Adrenal gland (tissue), 12 donors: ENCODE data around the gene CDC42BPG. TPM values are rescaled to one million over a fixed set of nuclear protein-coding genes. Genes with fewer than 3 reads are reported as not detected.

Experiments used
- DNase-seq, 7 donors: peaks; one replicate each; pipeline ENCODE4 v3.0.0-alpha.2; 2019 to 2020
- H3K27ac ChIP-seq, 5 donors: fragments of 200-600 bp; sonication (generic) in 4 of 5; 1 replicate in 3 of 5; 2 replicates in 2 of 5; pipeline versions ENCODE4 v1.5.1 to v1.8.0; 2016 to 2020; ENCODE audit warnings: mild to moderate bottlenecking in 1 of 5
- H3K27me3 ChIP-seq: fragments of 200-600 bp; 2 replicates; pipeline ENCODE4 v1.8.0; 2021
- H3K36me3 ChIP-seq, 2 donors: fragments of 200-600 bp; replicated peaks in 1 of 2; 1 replicate in 1 of 2; 2 replicates in 1 of 2; pipeline versions ENCODE4 v1.5.1 to v1.8.0; 2018 to 2022
- H3K4me1 ChIP-seq, 2 donors: fragments of 200-600 bp; replicated peaks in 1 of 2; 1 replicate in 1 of 2; 2 replicates in 1 of 2; pipeline versions ENCODE4 v1.5.1 to v1.8.0; 2018 to 2021
- H3K4me3 ChIP-seq, 4 donors: fragments of 200-600 bp; sonication (generic) in 3 of 4; one replicate each; pipeline ENCODE4 v1.5.1; 2016 to 2018
- H3K9me3 ChIP-seq, 3 donors: fragments of 200-600 bp; sonication (generic) in 1 of 3; replicated peaks in 1 of 3; 1 replicate in 2 of 3; 2 replicates in 1 of 3; pipeline versions ENCODE4 v1.5.1 to v1.8.0; 2016 to 2021
- POLR2A ChIP-seq, 2 donors: fragments of 450-650 bp; IDR thresholded peaks; one replicate each; pipeline ENCODE4 v1.6.1; 2017; ENCODE audit warnings: antibody characterized with exemption in 2 of 2, mild to moderate bottlenecking in 2 of 2, moderate library complexity in 1 of 2
- WGBS, 4 donors: extraction: QIAGEN DNeasy Blood & Tissue Kit in 2 of 4; methylation state at CpG; one replicate each; pipeline versions ENCODE4 v1.1.5 to v1.1.7; 2013 to 2017; 5-methylcytosine and 5-hydroxymethylcytosine counted together
- intact Hi-C, 2 donors: fragments of 100-400 bp; cut with DNase I; formaldehyde crosslinking; loops; one replicate each; pipeline versions ENCODE4 v1.14.1 to v1.15.0; 2022 to 2023
- polyA plus RNA-seq, 3 donors: library from polyadenylated mRNA; stranded (reverse); fragments of 200-250 nt in 2 of 3; fragments of 350-450 nt in 1 of 3; fragmentation: Illumina TruSeq in 1 of 3; extraction: RNeasy Lipid Tissue Mini Kit (QIAGEN cat#74804) in 1 of 3; gene quantifications; one replicate each; pipeline ENCODE4 v1.2.3, GENCODE V29; 2013 to 2014
- total RNA-seq, 9 donors: library from RNA; depleted of rRNA in 4 of 9; stranded (reverse); fragments of >200 nt in 4 of 9; fragments of 120-200 nt in 1 of 9; fragmentation: NEBNext Ultra II Directional in 1 of 9; extraction: Animal tissue kit (Norgen Biotek cat#: 25700) in 1 of 9; gene quantifications; one replicate each; pipeline versions ENCODE4 v1.1.0 to v1.2.4, GENCODE V29; 2013 to 2023
- TF ChIP-seq, protein P1 (sequence below), 6 experiments: fragments of 450-650 bp in 4 of 6; fragments of 200-600 bp in 2 of 6; sonication (generic) in 1 of 6; IDR thresholded peaks; 1 replicate in 5 of 6; 2 replicates in 1 of 6; pipeline versions ENCODE4 v1.5.1 to v1.8.0; 2016 to 2021; ENCODE audit warnings: antibody characterized with exemption in 6 of 6, mild to moderate bottlenecking in 2 of 6, moderate library complexity in 1 of 6
- donor health status: healthy with polysubstance abuse.
- donor health status: Bipolar disorder and iron deficiency.
- donor health status: DM: yes; HTN: yes; CAD: no.
- donor health status: DM: no; HTN: no; CAD: no.
- donor health status: DM: no; HTN: no; CAD: no.
- donor health status: DM: yes; HTN: yes; CAD: no.

Gene CDC42BPG
- total and polyA plus RNA-seq, 12 donors: 3.1 to 12.9 (median 6.7) TPM

DNA sequence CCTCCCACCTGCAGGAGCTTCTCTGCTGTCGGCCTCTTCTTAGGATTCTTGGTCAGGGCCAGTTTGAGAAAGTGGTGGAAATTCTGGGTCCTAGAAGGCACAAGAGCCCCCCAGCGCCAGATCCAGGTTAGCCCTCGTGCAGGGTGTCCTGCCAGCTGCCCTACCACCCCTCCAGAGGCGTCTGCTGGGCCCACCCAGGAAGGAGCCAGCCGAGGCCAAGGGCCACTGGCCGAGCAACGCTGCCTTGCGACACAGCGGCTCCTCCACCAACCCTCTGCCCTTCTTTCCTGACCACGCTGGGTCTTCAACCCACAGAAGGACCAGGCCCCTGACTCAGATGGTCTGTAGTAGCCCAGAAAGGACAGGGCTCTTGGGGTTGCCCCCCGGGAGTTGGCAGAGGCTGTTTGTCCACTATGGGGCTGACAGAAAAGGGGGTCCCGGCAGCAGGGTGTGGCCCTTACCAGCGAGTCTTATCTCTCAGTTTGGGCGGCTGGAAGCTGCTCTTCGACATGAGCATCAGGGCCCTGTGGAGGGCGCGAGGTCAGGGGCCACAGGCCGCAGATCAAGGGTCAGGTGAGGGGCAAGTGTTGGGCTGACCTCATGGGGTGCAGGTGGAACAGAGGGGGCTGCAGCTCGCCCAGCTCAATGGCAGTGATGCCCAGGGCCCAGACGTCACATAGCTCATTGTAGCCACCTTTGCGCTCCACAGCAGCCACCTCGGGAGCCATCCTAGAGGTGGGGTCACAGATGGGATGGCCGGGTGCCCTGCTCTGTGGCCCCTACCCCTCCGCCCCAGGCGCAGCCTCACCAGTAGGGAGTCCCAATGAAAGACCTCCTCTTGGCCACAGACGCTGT is 43.9 kb downstream of the CDC42BPG start:
- no peak for TF ChIP-seq POLR2A (IDR thresholded peaks at IDR 0.05)
- TF ChIP-seq, protein P1, sequence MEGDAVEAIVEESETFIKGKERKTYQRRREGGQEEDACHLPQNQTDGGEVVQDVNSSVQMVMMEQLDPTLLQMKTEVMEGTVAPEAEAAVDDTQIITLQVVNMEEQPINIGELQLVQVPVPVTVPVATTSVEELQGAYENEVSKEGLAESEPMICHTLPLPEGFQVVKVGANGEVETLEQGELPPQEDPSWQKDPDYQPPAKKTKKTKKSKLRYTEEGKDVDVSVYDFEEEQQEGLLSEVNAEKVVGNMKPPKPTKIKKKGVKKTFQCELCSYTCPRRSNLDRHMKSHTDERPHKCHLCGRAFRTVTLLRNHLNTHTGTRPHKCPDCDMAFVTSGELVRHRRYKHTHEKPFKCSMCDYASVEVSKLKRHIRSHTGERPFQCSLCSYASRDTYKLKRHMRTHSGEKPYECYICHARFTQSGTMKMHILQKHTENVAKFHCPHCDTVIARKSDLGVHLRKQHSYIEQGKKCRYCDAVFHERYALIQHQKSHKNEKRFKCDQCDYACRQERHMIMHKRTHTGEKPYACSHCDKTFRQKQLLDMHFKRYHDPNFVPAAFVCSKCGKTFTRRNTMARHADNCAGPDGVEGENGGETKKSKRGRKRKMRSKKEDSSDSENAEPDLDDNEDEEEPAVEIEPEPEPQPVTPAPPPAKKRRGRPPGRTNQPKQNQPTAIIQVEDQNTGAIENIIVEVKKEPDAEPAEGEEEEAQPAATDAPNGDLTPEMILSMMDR (IDR thresholded peaks at IDR 0.05): no peak
- Histone ChIP-seq H3K4me1 (peaks cover 18 to 26% of the 10 kb centered on the region in 2 donors), H3K4me3 (no peak overlapping the region), H3K9me3 (no peaks in the 10 kb centered on the region), H3K27ac (no peak overlapping the region), H3K27me3 (no peaks in the 10 kb centered on the region), H3K36me3 (peaks cover 0 to 20% of the 10 kb centered on the region in 2 donors)
- intact Hi-C loops: no loop called here
- no peak for DNase-seq
- WGBS, 4 donors: 82 to 87% (median 83%) methylated on average over 14 to 26 of the region's 26 CpGs

DNA sequence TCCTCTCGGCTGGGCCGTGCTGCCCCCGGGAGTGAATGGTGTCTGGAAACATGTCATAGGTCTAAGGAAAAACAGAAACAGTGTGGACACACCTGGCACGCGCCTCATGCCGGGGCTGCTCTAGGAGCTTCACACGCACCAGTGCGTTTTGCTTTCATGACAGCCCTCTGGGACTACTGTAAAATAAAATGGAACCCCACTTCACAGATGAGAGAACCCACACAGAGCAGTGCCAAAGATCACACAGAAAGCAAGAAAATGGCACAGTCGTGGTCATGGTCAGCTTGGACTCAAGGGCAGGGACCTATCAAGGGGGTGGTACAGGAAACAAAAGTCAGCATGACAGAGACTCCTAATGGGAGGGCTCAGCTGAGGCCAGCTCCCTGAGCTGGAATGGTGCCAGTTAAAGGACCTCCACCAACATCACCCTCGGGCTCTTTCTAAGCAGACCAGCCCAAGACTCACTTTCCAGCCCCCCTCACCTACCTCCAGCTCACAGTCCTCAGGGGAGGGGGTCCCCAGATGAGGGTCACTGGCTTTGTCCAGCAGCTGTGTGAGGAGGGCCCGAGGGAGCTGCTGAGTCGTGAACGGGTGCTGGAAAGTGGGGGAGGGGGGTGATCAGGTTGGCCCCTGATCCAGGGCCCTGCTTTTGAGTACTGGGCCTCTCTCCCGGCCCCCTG is 44.7 kb downstream of the CDC42BPG start:
- TF ChIP-seq POLR2A (IDR thresholded peaks at IDR 0.05): no peak
- TF ChIP-seq, protein P1 (IDR thresholded peaks at IDR 0.05): no peak
- DNase-seq: no peak
- no peak overlapping the region for H3K27ac ChIP-seq
- 72 to 83% (median 76%) methylated on average over 9 to 14 of the region's 14 CpGs for WGBS, 4 donors
- H3K27me3 ChIP-seq: no peaks in the 10 kb centered on the region
- no peaks in the 10 kb centered on the region for H3K9me3 ChIP-seq
- peaks cover 18 to 26% of the 10 kb centered on the region in 2 donors for H3K4me1 ChIP-seq
- intact Hi-C loops: no loop called here
- H3K36me3 ChIP-seq: peaks cover 0 to 12% of the 10 kb centered on the region in 2 donors
- H3K4me3 ChIP-seq: no peak overlapping the region

DNA sequence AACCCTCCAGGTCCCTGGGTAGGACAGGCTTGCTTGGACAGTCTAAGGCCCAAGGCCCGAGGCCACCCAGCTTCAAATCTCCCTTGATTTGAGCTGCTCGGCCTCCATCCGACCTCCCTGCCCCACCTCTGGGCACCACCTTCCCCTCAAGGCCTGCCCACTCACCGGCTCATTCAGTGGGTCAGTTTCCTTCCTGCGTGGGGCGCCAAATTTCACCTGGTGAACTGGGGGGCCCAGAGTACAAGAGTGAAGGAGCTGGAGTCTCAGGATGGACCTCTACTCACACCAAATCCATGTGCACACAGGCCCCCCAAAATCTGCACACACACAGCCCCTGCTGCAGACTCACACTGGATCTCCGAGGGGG is 45.2 kb downstream of the CDC42BPG start:
- DNase-seq: no peak
- Histone ChIP-seq H3K4me1 (peaks cover 17 to 24% of the 10 kb centered on the region in 2 donors), H3K27ac (no peak overlapping the region), H3K9me3 (no peaks in the 10 kb centered on the region), H3K27me3 (no peaks in the 10 kb centered on the region), H3K4me3 (no peak overlapping the region), H3K36me3 (peaks cover 0 to 7% of the 10 kb centered on the region in 2 donors)
- 79 to 87% (median 81%) methylated on average over 6 to 7 of the region's 7 CpGs for WGBS, 4 donors
- TF ChIP-seq POLR2A (IDR thresholded peaks at IDR 0.05): no peak
- TF ChIP-seq, protein P1 (IDR thresholded peaks at IDR 0.05): no peak
- intact Hi-C loops: no loop called here

DNA sequence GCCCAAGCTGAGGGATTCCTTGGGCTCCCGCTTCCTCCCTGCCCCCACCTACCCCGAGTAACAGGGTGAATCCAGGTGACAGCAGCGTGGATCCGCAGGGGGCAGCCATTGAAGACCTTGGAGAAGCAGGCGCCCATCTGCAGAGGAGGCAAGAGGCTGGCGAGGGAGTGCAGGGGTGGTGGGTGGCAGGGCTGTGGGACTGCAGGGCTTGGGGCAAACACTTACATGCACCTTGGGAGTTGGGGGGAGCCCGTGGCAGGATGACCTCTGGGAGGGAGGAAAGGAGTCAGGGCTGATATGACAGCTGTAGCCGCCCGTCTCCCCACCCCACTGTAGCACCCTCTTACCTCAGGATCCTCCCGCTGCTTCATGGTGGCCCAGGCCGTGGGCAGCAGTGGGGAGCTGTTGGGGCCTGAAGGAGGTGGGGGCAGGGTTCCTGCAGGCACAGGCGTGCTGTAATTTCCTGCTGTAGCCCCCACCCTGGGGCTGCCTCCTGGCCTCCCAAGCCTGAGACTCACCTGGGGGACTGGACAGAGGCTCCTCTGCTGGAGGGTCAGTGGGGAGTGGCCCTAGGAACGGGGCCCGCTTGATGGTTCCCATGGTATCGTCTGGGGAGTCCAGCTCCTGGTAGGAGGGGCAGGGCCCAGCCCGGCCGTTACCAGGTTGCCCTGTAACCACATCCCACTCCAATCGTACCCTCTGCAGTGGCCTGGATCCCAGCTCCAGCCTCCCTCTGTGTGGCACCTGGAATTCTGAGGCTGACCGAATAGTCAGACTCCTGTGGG is 47.5 kb downstream of the CDC42BPG start:
- Histone ChIP-seq H3K4me3 (no peak overlapping the region), H3K27me3 (no peaks in the 10 kb centered on the region), H3K4me1 (peaks cover 2 to 11% of the 10 kb centered on the region in 2 donors), H3K27ac (no peak overlapping the region), H3K9me3 (no peaks in the 10 kb centered on the region), H3K36me3 (peaks cover 0 to 7% of the 10 kb centered on the region in 2 donors)
- 90 to 98% (median 95%) methylated on average over 3 to 19 of the region's 19 CpGs for WGBS, 4 donors
- intact Hi-C loops: no loop called here
- no peak for DNase-seq
- TF ChIP-seq POLR2A (IDR thresholded peaks at IDR 0.05): no peak
- TF ChIP-seq, protein P1 (IDR thresholded peaks at IDR 0.05): no peak
